ENCODE results near the gene OPCML. TPM values are rescaled to one million over a fixed set of nuclear protein-coding genes. Genes with fewer than 3 reads are reported as not detected.

Gene OPCML
- polyA plus RNA-seq, 1 donor from 2014 or later = 11.6 TPM

DNA sequence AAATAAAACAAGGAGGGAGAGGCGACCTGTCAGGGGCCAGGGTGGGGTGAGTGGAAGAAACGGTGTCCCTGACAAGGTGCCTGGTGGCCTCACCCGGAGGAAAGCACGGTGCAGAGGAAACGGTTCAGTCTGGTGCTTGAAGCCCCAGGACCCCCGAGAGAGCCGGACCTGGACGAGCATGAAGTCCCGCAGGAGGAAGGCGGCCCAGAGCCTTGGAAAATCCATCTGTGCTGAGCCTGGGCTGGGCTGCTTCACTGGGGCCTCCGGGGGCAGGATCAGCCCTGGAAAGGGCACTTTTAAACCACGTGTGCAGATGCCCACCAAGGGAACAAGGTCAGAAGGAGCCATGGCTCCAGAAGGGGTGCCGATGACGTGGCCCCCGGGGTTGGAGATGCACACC, 467.3 kb downstream of the OPCML start:
- H2AFZ ChIP-seq (ENCODE audit: low read depth, low read length) = no peak overlapping the region
- H4K20me1 ChIP-seq (ENCODE audit: insufficient read depth) = no peaks in the 10 kb centered on the region
- no peaks in the 10 kb centered on the region for H3K36me3 ChIP-seq (ENCODE audit: insufficient read depth, low read length)
- H3K9ac ChIP-seq (ENCODE audit: low read length) = no peak overlapping the region
- no peak overlapping the region for H3K4me3 ChIP-seq (ENCODE audit: low read length)
- H3K9me3 ChIP-seq (ENCODE audit: low read length) = no peaks in the 10 kb centered on the region
- TF ChIP-seq CTCF (IDR thresholded peaks at IDR 0.05; ENCODE audit: poor library complexity, severe bottlenecking) (no peak), RAD21 (conservative IDR thresholded peaks at IDR 0.05) (no peak)
- no peaks in the 10 kb centered on the region for H3K79me2 ChIP-seq (replicated peaks; ENCODE audit: insufficient read depth, low read length)
- H3K4me2 ChIP-seq (ENCODE audit: low read length) = no peak overlapping the region
- no peak overlapping the region for H3K27ac ChIP-seq (ENCODE audit: low read length)
- no peaks in the 10 kb centered on the region for H3K27me3 ChIP-seq (ENCODE audit: insufficient read depth, low read depth, low read length)
- no peaks in the 10 kb centered on the region for H3F3A ChIP-seq (ENCODE audit: insufficient read depth, low read length, poor library complexity, severe bottlenecking)
- H3K9me2 ChIP-seq (ENCODE audit: insufficient read depth, low read length) = no peaks in the 10 kb centered on the region

GRCh38 chr11:133064152-133064877, 468.0 kb downstream of the OPCML start:
- no peaks in the 10 kb centered on the region for H3K79me2 ChIP-seq (replicated peaks; ENCODE audit: insufficient read depth, low read length)
- H2AFZ ChIP-seq (ENCODE audit: low read depth, low read length) = no peak overlapping the region
- no peak overlapping the region for H3K4me3 ChIP-seq (ENCODE audit: low read length)

GRCh38 chr11:133058501-133058900, 473.8 kb downstream of the OPCML start:
- H3K79me2 ChIP-seq (replicated peaks; ENCODE audit: insufficient read depth, low read length) = no peaks in the 10 kb centered on the region
- no peak overlapping the region for H3K4me2 ChIP-seq (ENCODE audit: low read length)
- H3K27ac ChIP-seq (ENCODE audit: low read length) = no peak overlapping the region
- no peak overlapping the region for H3K4me3 ChIP-seq (ENCODE audit: low read length)
- no peaks in the 10 kb centered on the region for H3K9me3 ChIP-seq (ENCODE audit: low read length)
- H3K9me2 ChIP-seq (ENCODE audit: insufficient read depth, low read length) = no peaks in the 10 kb centered on the region
- no peak overlapping the region for H3K9ac ChIP-seq (ENCODE audit: low read length)
- H2AFZ ChIP-seq (ENCODE audit: low read depth, low read length) = no peak overlapping the region
- no peaks in the 10 kb centered on the region for H3F3A ChIP-seq (ENCODE audit: insufficient read depth, low read length, poor library complexity, severe bottlenecking)
- H3K36me3 ChIP-seq (ENCODE audit: insufficient read depth, low read length) = no peaks in the 10 kb centered on the region
- H4K20me1 ChIP-seq (ENCODE audit: insufficient read depth) = no peaks in the 10 kb centered on the region
- no peaks in the 10 kb centered on the region for H3K27me3 ChIP-seq (ENCODE audit: insufficient read depth, low read depth, low read length)
- TF ChIP-seq REST (IDR thresholded peaks at IDR 0.05; ENCODE audit: borderline replicate concordance) = no peak
- no peak for TF ChIP-seq RAD21 (conservative IDR thresholded peaks at IDR 0.05)
- no peak for TF ChIP-seq POLR2AphosphoS5 (IDR thresholded peaks at IDR 0.05)
- TF ChIP-seq EZH2 (IDR thresholded peaks at IDR 0.05; ENCODE audit: borderline replicate concordance, insufficient read depth, low read length, poor library complexity, severe bottlenecking) = no peak
- no peak for TF ChIP-seq TAF1 (IDR thresholded peaks at IDR 0.05; ENCODE audit: low read depth)
- TF ChIP-seq CTCF (IDR thresholded peaks at IDR 0.05; ENCODE audit: poor library complexity, severe bottlenecking) = no peak
- TF ChIP-seq MXI1 (conservative IDR thresholded peaks at IDR 0.05; ENCODE audit: poor library complexity, severe bottlenecking) = no peak
- TF ChIP-seq SMC3 (conservative IDR thresholded peaks at IDR 0.05; ENCODE audit: poor library complexity) = no peak

More at GRCh38 chr11:133064152-133064877, 468.0 kb downstream of the OPCML start:
- no peaks in the 10 kb centered on the region for H4K20me1 ChIP-seq (ENCODE audit: insufficient read depth)
- no peak overlapping the region for H3K27ac ChIP-seq (ENCODE audit: low read length)
- H3K27me3 ChIP-seq (ENCODE audit: insufficient read depth, low read depth, low read length) = no peaks in the 10 kb centered on the region
- H3K9me2 ChIP-seq (ENCODE audit: insufficient read depth, low read length) = no peaks in the 10 kb centered on the region
- H3F3A ChIP-seq (ENCODE audit: insufficient read depth, low read length, poor library complexity, severe bottlenecking) = no peaks in the 10 kb centered on the region
- no peak overlapping the region for H3K9ac ChIP-seq (ENCODE audit: low read length)
- no peaks in the 10 kb centered on the region for H3K9me3 ChIP-seq (ENCODE audit: low read length)
- no peak overlapping the region for H3K4me2 ChIP-seq (ENCODE audit: low read length)
- TF ChIP-seq TAF1 (IDR thresholded peaks at IDR 0.05; ENCODE audit: low read depth) = no peak
- TF ChIP-seq RAD21 (conservative IDR thresholded peaks at IDR 0.05) = peak; percentile 99
- TF ChIP-seq CTCF (IDR thresholded peaks at IDR 0.05; ENCODE audit: poor library complexity, severe bottlenecking) = peak; percentile 96
- peak; percentile 97 for TF ChIP-seq SMC3 (conservative IDR thresholded peaks at IDR 0.05; ENCODE audit: poor library complexity)
- no peaks in the 10 kb centered on the region for H3K36me3 ChIP-seq (ENCODE audit: insufficient read depth, low read length)
